ENCODE data around the gene KRTAP12-2.
"Not testable (repeated sequence)": the region's sequence is repeated elsewhere in the genome, so short reads cannot be mapped to it uniquely, and the experiment has no call there.

The KRTAP12-2 gene

DNA sequence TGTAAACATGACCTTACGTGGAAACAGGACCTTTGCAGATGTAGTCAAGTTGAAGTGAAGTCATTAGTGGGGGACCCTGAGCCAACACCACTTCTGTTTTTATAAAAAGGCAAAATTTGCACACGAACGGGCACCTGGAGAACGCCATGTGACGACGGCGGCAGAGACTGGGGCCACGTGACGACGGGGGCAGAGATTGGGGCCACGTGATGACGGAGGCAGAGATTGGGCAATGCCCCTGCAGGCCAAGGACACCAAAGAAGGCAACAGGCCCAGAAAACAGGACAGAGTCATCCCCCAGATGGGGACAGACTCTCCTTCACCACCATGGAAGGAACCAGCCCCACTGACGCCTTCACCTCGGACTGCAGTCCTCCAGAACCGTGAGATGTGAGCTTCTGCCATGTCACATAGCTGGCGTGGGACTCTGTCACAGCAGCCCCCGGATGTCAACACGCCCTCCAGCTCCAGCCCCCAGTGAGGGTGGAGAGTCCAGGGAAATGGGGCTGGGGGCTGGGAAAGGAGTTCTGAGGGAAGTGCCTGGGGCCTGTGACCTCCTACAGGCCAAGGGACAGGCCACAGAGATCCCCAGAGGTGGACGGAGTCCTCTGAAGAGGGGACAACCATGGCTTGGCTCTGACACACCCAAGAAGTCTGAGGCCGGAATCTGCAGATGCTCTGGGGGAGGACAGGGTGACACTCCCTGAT, 16.3 kb downstream of the KRTAP12-2 start:
- no peak for DNase-seq (ENCODE audit: low spot score)

DNA sequence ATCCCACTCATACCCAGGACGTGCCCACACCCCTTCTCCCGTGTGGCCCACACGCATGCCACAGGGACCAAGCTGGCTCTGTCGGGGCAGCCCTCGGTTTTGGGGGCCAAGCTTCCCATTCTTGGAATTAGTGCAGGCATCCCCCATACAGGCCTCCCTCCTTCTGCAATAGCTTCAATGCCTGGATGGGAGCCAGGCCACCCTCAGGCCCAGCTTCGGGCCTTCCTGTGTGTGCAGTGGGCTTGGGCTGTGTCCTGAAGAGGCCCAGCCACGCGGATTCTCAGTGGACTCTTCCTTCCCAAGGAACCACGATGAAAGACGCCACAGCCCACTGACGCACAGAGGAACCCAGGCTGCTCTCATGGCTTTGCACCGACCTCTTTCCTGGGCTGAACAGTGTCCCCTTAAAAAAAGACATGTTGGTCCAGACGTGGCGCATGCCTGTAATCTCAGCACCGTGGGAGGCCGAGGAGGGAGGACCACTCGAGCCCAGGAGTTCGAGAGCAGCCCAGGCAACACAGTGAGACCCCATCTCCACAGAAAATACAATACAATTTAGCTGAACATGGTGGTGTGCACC, 17.1 kb downstream of the KRTAP12-2 start:
- no peak for DNase-seq (ENCODE audit: low spot score)

DNA sequence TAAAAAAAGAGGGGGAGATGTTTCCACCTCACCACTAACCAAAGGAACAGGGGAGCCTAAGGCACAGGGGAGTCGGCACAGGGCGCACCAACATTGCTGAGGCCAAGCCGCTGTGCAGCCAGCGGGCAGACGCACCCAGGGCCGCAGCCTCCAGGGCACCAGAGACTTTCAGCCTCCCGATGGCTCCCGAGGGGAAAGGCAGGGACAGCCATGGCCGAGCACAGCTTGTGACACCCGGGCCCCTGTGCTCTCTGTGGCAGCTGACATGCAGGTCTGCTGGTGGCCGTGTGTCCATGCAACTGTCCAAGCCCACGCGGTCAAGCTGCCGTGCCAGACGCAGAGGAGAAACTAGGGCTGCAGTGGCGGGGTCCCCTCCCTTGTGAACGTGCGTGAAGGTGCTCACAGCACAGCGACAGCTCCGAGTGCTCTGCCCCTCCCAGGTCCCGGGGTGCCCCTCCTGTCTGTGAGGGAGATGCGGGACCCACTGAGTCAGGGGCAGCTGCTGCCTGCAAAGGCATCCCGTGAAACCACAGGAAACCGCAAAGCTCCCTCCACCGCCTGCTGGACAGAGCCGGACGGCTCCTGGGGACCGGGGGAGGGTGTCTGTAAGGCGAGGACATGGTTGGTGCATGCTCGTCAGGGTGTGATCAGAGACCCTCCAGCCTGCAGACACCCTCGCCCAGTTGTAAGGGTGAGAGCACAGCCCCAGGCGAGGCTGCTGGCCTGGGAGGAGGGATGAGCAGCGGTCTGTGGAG, 18.0 kb downstream of the KRTAP12-2 start:
- DNase-seq (ENCODE audit: low spot score): no peak

DNA sequence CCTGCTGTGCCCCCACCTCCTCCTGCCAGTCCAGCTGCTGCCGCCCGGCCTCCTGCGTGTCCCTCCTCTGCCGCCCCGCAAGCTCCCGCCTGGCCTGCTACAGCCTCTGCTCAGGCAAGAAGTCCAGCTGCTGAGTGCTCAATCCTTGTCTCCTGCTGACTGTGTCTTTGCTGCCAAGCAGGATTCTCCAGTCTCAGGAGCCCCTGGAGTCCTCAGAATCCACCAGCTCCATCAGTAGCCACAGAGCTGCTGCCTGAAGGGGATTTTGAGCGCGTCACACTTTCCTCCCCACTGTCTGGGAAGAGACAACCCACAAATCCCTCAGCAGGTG, 19.5 kb downstream of the KRTAP12-2 start:
- DNase-seq (ENCODE audit: low spot score): no peak

DNA sequence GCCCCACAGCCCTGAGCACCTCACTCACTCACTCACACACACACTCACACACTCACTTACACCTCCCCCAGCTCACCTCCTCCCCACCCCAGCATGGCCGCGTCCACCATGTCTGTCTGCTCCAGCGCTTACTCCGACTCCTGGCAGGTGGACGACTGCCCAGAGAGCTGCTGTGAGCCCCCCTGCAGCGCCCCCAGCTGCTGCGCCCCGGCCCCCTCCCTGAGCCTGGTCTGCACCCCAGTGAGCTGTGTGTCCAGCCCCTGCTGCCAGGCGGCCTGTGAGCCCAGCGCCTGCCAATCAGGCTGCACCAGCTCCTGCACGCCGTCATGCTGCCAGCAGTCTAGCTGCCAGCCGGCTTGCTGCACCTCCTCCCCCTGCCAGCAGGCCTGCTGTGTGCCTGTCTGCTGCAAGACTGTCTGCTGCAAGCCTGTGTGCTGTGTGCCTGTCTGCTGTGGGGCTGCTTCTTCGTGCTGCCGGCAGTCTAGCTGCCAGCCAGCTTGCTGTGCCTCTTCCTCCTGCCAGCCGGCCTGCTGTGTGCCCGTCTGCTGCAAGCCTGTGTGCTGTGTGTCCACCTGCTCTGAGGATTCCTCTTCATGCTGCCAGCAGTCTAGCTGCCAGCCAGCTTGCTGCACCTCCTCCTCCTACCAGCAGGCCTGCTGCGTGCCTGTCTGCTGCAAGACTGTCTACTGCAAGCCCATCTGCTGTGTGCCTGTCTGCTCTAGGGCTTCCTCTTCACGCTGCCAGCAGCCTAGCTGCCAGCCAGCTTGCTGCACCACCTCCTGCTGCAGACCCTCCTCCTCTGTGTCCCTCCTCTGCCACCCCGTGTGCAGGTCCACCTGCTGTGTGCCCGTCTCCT, 20.1 kb downstream of the KRTAP12-2 start, which contains the start of gene KRTAP10-11:
TSS of gene KRTAP10-11 (plus strand) at position 49 of the 856 bp plus-strand sequence. CDS start at position 94, 45 bp downstream.
- not testable (repeated sequence) for DNase-seq (ENCODE audit: low spot score)

DNA sequence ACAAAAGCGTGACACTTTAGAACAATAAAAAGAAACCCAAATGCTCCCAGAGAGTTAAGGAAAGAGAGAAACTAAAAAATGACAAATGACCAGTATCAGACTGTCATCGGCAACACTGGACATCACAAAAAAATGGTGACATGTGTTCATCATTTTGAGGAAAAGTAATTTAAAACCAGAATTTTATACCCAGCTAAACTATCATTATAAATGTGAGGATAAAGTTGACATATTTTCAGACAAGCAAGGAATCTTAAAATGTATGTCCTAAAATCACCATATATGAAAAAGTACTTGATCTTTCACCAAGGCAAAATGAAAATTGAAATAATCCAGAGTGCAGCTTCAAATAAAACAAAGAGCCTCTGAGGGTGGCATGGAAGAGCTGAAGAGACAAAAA, 21.8 kb downstream of the KRTAP12-2 start:
- DNase-seq (ENCODE audit: low spot score): no peak

DNA sequence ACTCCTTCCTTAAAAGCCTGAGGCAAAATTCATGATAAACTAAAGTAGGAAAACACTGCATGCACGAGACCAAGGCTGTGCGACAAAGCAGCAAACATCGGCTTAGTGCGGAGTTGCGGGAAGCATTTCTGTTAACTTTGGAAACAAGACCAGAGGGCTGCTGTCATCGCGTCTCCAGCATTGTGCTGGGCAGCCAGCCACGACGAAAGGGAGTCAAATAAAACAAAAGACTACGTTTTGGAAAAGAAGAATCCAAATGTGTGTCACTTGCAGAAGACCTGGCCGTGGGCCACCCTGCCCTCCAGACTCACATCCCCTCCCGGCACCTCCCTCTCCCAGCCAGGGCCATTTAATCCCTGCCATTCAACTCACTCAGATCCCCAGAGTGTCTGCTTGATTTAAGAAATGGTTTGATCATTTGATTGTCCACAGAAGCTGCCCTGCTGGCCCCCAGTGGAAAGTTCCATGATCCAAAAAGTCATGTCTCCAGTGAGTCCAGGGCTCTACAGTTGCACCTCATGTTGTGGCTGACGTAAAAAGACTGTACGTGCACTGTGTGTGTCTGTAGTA, 22.9 kb downstream of the KRTAP12-2 start:
- DNase-seq (ENCODE audit: low spot score): no peak

DNA sequence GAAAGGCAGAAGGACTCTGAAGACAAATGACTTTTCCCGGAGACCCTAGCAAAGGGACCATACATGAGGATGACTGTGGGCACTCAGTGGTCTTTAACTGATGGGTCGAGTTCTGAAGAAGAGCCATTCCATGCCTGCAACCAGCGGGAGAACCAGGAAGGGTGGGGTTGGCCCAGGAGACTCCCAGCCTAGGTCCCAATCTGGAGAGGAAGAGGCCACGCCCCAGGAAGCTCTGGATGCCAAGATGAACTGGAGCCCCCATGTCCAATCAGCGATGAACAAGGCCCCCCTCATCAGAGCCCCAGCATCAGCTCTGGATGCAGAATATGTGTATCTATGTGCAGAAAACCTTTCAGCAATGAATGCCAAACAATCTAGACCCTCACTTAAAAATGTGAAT, 26.0 kb downstream of the KRTAP12-2 start:
- no peak for DNase-seq (ENCODE audit: low spot score)

DNA sequence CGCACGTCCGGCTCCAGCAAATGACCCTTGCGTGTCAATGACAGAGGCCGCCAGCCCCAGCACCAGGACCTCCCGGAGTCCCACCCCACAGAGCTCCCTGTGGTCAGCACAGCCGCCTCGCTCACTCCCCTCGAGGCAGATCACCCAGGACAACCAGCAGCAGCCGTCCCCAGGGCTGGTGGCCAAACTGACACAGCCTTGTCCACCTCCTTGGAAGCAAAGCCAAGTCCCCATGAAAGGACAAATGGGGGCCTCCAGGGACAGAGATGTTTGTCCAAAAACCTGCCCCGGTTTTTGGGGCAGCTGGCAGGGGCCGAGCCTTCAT, 27.4 kb downstream of the KRTAP12-2 start:
- DNase-seq (ENCODE audit: low spot score): no peak

DNA sequence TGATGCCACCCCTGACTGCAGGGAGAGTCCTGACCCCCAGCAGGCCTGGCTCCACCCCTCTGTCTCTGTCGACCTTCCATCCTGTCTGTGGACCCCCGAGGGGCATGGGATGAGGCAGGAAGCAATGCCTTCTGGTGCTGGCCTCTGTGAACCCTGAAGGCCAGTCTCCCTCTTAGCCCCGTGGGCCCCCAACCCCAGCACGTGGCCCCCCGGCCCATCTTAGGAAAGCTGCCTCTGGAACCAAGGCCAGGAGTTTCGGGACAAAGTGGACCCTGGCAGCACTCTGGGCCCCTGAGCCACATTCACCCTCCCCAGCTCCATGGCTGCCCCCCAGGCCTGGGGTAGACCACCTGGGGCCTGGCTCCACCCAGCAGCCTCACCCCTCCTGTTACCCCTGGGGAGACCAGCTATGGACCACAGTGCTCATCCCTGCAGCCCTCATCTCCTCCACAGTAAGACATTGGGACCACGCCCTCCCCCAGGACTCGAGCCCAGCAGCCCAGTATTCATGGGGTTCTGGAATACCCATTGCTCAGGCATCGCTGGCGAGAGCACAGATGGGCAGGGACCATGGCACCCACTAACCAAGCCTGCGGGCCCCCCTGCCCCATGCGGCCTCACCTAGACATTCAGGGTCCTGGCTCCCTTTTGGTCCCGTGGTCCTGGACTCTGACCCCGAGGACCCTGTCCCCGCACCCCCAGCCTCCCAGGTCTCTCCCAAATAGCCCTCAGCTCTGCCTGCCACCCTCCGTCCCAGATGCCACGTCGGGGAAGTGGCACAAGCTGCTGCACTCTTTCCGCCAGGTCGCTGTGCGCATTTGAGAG, 28.0 kb downstream of the KRTAP12-2 start:
- DNase-seq (ENCODE audit: low spot score): not testable (repeated sequence)

DNA sequence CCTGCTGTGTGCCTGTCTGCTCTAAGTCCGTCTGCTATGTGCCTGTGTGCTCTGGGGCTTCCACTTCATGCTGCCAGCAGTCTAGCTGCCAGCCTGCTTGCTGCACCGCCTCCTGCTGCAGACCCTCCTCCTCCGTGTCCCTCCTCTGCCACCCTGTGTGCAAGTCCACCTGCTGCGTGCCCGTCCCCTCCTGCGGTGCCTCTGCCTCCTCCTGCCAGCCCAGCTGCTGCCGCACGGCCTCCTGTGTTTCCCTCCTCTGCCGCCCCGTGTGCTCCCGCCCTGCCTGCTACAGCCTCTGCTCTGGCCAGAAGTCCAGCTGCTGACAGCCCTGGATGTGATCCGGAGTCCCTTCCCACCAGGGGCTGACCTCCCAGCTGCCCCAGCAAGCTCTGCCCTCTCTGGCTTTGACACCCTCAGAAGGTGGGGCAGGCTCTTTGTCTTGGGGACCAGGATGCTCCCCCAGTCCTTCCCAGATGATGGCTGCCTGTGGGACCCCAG, 28.8 kb downstream of the KRTAP12-2 start:
- DNase-seq (ENCODE audit: low spot score): not testable (repeated sequence)

DNA sequence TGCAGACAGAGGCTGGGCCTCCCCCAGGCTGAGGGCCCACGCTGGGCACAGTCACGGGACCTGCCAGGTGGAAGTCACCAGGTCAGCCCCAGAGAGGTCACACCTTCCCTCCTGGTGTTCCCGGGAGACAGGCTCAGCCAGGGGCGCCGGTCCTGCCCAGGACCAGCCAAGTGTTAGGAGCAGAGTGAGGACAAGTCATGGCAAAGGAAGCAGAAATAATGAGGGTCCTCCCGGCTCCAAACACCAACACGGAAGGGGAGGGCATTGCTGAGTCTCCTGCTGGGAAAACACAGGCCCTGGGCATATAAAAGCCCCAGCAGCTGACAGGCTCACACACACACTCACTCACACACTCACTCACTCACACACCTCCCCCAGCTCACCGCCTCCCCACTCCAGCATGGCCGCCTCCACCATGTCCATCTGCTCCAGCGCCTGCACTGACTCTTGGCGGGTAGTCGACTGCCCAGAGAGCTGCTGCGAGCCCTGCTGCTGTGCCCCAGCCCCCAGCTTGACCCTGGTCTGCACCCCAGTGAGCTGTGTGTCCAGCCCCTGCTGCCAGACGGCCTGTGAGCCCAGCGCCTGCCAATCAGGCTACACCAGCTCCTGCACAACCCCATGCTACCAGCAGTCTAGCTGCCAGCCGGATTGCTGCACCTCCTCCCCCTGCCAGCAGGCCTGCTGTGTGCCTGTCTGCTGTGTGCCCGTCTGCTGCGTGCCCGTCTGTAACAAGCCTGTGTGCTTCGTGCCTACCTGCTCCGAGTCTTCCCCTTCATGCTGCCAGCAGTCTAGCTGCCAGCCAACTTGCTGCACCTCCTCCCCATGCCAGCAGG, 29.5 kb downstream of the KRTAP12-2 start, which contains the start of gene KRTAP10-10:
TSS of gene KRTAP10-10 (plus strand) at position 339 of the 833 bp plus-strand sequence. CDS start at position 401, 62 bp downstream.
- no peak for DNase-seq (ENCODE audit: low spot score)

DNA sequence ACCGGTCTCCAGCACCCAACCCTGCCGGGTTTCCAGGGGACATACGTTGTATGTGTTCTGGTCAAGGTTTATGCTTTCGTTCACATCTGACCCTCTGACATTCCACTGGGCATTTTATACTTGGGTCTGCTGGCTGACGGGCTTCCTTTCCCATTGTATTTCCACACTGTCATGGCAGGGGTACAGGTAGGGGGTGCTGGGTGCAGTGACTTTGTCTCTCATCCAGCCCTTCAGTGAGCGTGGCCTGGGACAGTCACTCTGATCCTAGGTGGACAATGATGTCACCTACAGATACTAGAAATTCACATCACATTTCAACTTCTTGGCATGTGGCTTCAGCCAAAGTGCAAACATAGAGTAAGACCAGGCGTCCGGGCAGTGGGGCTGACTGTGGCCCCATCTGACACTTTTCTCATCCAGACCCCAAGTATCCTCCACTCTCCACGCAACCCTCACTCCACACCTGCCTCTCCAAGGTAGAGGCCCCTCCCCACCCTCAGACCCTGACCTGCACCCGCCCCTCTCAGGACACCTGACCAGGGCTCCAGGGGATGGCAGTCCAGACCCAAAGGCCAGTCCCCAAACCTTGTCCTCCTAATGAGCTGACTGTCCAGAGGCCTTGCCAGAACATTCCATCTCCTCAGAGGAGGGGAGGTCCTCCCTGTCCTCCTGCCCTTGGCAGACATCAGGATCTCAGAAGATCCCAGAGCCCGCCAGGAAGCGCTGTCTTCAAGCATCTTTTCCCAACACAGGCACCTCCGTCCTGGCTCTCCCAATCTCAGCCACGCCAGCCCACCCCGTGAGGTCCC, 30.3 kb downstream of the KRTAP12-2 start:
- no peak for DNase-seq (ENCODE audit: low spot score)

DNA sequence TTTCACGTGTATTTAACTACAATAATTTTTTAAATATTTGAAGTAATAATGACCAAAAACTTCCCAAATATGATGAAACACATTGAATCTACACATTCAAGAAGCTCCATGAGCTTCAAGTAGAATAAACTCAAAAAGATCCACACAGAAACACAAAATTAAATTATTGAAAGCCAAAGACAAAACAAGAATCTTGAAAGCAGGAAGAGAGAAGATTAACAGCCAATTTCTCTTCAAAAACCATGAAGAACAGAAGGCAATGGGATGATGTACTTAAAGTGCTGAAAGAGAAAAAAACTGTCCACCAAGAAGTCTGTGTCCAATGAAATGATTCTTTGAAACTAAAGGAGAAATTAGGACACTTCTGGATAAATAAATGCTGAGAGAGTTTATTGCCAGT, 34.7 kb downstream of the KRTAP12-2 start:
- no peak for DNase-seq (ENCODE audit: low spot score)

DNA sequence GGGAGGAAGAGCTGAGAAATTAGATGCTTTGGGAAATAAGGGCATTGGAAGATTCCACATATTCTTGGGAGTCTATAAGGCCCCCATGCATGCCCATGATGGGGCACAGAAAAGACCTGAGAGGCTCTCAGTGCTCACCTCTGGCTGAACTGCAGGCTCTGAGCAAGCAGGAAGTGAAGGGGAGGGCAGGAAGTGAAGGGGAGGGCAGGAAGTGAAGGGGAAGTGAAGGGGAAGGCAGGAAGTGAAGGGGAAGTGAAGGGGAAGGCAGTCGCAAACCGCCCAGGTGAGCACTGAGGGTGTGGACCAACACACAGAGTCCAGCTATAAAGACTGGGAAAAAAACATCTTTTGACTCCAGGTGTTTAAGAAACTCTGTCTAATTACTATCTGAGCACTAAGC, 36.3 kb downstream of the KRTAP12-2 start:
- DNase-seq (ENCODE audit: low spot score): no peak

DNA sequence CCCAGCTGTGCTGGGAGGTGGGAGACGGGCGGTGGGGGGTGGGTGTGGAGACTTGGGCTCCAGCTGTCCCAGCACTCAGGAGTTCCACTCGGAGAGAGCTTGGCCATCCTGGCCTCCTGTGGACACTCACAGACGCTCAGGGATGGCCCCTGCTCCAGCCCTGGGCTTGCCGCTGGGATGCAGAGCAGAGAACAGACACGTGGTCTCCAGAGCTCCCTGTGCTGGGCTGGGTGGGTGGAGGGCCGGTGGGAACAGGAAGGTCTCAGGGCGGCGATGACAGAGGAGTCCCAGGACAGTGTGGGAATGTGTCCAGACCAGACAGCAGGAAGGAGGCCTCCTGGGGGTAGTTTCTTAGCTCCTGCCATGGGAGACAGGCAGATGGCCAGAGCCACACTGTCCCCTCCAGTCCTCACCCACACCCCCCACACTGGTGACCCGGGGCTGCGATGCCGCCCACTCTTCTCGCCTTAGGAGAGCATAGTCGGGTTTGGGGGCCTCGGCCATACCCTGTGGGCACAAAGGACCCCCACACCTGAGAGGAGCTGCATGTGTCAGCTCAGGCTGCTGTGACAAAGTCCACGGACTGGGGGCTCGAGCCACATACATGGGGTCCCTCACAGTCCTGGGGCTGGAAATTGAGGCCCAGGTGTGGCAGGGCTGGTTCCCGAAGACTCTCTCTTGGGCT, 37.9 kb downstream of the KRTAP12-2 start:
- no peak for DNase-seq (ENCODE audit: low spot score)

DNA sequence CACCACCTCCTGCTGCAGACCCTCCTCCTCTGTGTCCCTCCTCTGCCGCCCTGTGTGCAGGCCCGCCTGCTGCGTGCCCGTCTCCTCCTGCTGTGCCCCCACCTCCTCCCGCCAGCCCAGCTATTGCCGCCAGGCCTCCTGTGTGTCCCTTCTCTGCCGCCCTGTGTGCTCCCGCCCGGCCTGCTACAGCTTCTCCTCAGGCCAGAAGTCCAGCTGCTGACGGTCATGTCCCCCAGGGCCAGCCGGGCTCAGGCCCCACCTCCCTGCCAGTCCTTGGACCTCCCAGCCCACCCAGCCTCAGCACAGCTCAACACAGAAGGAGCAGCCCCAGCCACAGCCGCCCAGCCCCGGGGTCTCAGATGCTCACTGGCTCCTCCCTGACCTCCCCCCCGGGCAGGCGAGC, 38.9 kb downstream of the KRTAP12-2 start:
- DNase-seq (ENCODE audit: low spot score): not testable (repeated sequence)

DNA sequence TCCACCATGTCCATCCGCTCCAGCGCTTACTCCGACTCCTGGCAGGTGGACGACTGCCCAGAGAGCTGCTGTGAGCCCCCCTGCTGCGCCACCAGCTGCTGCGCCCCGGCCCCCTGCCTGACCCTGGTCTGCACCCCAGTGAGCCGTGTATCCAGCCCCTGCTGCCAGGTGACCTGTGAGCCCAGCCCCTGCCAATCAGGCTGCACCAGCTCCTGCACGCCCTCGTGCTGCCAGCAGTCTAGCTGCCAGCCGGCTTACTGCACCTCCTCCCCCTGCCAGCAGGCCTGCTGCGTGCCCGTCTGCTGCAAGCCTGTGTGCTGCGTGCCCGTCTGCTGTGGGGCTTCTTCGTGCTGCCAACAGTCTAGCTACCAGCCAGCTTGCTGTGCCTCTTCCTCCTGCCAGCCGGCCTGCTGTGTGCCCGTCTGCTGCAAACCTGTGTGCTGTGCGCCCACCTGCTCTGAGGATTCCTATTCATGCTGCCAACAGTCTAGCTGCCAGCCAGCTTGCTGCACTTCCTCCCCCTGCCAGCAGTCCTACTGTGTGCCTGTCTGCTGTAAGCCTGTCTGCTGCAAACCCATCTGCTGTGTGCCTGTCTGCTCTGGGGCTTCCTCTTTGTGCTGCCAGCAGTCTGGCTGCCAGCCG, 39.4 kb downstream of the KRTAP12-2 start:
- DNase-seq (ENCODE audit: low spot score): not testable (repeated sequence)
